ENCODE measurements around the gene MTMR11. TPM values are rescaled to one million over a fixed set of nuclear protein-coding genes. Genes with fewer than 3 reads are reported as not detected.

The MTMR11 gene
- total and polyA plus RNA-seq, 2 of the 8 experiments (the other 6 are each of a cell fraction or from before 2014, with no cell fraction given): 3.7 to 4.8 TPM

DNA sequence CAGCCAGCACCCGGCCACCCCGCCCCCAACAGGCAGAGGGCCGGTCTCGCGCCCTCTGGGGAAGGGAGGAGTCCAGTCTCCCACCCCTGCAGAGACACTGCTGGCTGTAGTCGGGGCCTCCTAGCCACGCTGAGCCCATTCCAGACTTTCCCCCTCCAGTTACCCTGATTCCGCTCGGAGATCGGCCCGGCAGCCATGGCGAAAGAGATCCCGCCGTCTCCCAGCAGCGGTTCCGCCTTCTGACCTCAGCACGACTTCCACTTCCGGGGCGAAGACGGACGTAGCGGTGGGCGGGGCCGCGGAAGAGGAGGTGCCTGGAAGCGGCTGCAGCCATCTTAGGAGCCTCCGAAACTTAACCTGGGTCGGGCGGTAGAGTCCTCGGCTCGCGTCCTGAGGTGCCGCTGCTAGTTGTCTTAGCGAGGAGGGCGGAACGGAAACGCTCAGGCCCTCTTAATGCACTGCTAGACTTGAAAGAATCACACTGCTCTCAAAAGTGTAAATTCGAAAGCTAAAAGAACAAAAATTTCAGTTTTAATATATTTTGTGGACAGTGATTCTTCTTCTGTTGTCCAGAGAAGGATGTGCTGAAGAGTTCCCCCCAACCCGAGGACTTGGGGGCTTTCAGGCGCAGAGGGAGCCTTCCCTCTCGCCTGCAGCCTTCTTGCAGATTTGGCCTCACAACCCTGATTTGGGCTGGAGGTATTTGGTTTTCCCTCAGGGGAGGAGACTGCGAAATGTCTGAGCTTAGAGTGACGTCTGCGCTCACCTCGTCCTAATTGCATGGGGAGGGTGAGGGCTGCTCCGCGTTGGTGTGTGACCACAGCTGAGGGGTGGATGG, 8.9 kb downstream of the MTMR11 start, which contains the start of gene SF3B4 (continued):
- peak; percentile 90 for TF ChIP-seq GABPA (IDR thresholded peaks at IDR 0.05; ENCODE audit: borderline replicate concordance, insufficient read depth, low read length)
- peak; percentile 96 for TF ChIP-seq YY1 (IDR thresholded peaks at IDR 0.05; ENCODE audit: low read depth, low read length)
- 0 out of 2 replicates have a peak, but pooled peaks have one; percentile 3 for TF ChIP-seq JUND (IDR thresholded peaks at IDR 0.05; ENCODE audit: low read length)
- TF ChIP-seq, protein P1, sequence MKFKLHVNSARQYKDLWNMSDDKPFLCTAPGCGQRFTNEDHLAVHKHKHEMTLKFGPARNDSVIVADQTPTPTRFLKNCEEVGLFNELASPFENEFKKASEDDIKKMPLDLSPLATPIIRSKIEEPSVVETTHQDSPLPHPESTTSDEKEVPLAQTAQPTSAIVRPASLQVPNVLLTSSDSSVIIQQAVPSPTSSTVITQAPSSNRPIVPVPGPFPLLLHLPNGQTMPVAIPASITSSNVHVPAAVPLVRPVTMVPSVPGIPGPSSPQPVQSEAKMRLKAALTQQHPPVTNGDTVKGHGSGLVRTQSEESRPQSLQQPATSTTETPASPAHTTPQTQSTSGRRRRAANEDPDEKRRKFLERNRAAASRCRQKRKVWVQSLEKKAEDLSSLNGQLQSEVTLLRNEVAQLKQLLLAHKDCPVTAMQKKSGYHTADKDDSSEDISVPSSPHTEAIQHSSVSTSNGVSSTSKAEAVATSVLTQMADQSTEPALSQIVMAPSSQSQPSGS (IDR thresholded peaks at IDR 0.05; ENCODE audit: low read length): no peak
- TF ChIP-seq, protein P2, sequence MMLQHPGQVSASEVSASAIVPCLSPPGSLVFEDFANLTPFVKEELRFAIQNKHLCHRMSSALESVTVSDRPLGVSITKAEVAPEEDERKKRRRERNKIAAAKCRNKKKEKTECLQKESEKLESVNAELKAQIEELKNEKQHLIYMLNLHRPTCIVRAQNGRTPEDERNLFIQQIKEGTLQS (IDR thresholded peaks at IDR 0.05; ENCODE audit: insufficient read depth, low read depth, low read length): 0 out of 2 replicates have a peak, but pooled peaks have one; percentile 5
- no peak for TF ChIP-seq CBX8 (IDR thresholded peaks at IDR 0.05; ENCODE audit: borderline replicate concordance, low read depth, low read length)
- TF ChIP-seq CREB1 (IDR thresholded peaks at IDR 0.05): peak; percentile 79
- peak; percentile 73; the same call in 1 of the 2 replicates for TF ChIP-seq GTF2F1 (IDR thresholded peaks at IDR 0.05; ENCODE audit: borderline replicate concordance, low read depth, low read length)
- TF ChIP-seq TEAD4 (IDR thresholded peaks at IDR 0.05; ENCODE audit: low read depth, low read length): no peak
- TF ChIP-seq EP300 (IDR thresholded peaks at IDR 0.05; ENCODE audit: borderline replicate concordance in 1 of 2, low read depth in 2 of 2, low read length in 2 of 2): no peak
- TF ChIP-seq TAF7 (optimal IDR thresholded peaks at IDR 0.05; ENCODE audit: borderline replicate concordance, low read depth, low read length): peak; percentile 81
- peak; percentile 74; the same call in 1 of the 2 replicates for TF ChIP-seq CHD1 (IDR thresholded peaks at IDR 0.05; ENCODE audit: low read depth, low read length)
- peak; percentile 39 for TF ChIP-seq KDM4A (IDR thresholded peaks at IDR 0.05; ENCODE audit: low read depth, low read length, severe bottlenecking)
- peak; percentile 39; the same call in 1 of the 2 replicates for TF ChIP-seq SP4 (IDR thresholded peaks at IDR 0.05; ENCODE audit: low read length)
- 0 out of 4 replicates have a peak, but pooled peaks of 1 of the 2 experiments have one; percentile 5 for TF ChIP-seq RAD21 (IDR thresholded peaks at IDR 0.05 in 1 of 2, conservative IDR thresholded peaks at IDR 0.05 in 1 of 2; ENCODE audit: low read depth in 2 of 2, low read length in 2 of 2)
- TF ChIP-seq KDM1A (IDR thresholded peaks at IDR 0.05; ENCODE audit: borderline replicate concordance, low read length): no peak
- no peak for TF ChIP-seq MAFK (IDR thresholded peaks at IDR 0.05; ENCODE audit: low read depth, low read length)
- peak; percentile 72 for TF ChIP-seq CHD2 (IDR thresholded peaks at IDR 0.05; ENCODE audit: low read length)
- no peak for TF ChIP-seq SUZ12 (IDR thresholded peaks at IDR 0.05; ENCODE audit: low read length)
- TF ChIP-seq, protein P3, sequence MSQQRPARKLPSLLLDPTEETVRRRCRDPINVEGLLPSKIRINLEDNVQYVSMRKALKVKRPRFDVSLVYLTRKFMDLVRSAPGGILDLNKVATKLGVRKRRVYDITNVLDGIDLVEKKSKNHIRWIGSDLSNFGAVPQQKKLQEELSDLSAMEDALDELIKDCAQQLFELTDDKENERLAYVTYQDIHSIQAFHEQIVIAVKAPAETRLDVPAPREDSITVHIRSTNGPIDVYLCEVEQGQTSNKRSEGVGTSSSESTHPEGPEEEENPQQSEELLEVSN (IDR thresholded peaks at IDR 0.05): no peak

Data from H1 (cell line).